ENCODE results near the gene DNAH14. TPM values are rescaled to one million over a fixed set of nuclear protein-coding genes. Genes with fewer than 3 reads are reported as not detected.
A peak's percentile ranks its signal among the peaks of the same experiment; 100 is the strongest.

The DNAH14 gene
- total and polyA plus RNA-seq, 2 of the 13 experiments (the other 11 are each of a cell fraction or from before 2014, with no cell fraction given) = 4.5 to 27.5 TPM

- H3K4me3 ChIP-seq (replicated peaks in 1 of 3; ENCODE audit: insufficient read depth in 1 of 3, low read depth in 2 of 3, low read length in 3 of 3) = no peak overlapping the region
- no peak overlapping the region for H3K4me2 ChIP-seq (ENCODE audit: low read depth, low read length)
- H3K9me3 ChIP-seq (ENCODE audit: low read length) = no peaks in the 10 kb centered on the region
- no peak overlapping the region for H3K27ac ChIP-seq (ENCODE audit: extremely low read length, insufficient read depth, low read length)
- FAIRE-seq = peak; percentile 95
- BruUV-seq (replicated peaks) = no TSS peak
- H4K20me1 ChIP-seq (ENCODE audit: insufficient read depth, low read length) = no peaks in the 10 kb centered on the region
- H3K4me1 ChIP-seq (ENCODE audit: insufficient read depth, low read length) = no peaks in the 10 kb centered on the region
- WGBS (ENCODE audit: low lambda C conversion rate) = 2% methylated on average over 4 of the region's 4 CpGs
- no peak overlapping the region for H2AFZ ChIP-seq (ENCODE audit: low read length)
- H3K27me3 ChIP-seq (ENCODE audit: control insufficient read depth in 1 of 2, insufficient read depth in 2 of 2, low read length in 2 of 2) = no peaks in the 10 kb centered on the region
- CTCF ChIA-PET (ENCODE audit: low intra/inter-chr PET ratio, low total read pairs) = interaction anchor here (1.5 to 2.3 kb wide), 3 partner anchors 123 to 657 kb away, joined by 3 to 8 read pairs (median 6); no protein-coding TSS in a partner anchor
- POLR2A ChIA-PET = no interaction called here
- in situ Hi-C loops (cut with HindIII; ENCODE audit: extremely low pct_ligation_motif_present, low pct_unique_long_range_greater_than_20kb) = loop anchor here (25.0 kb wide), 1 partner anchor 643 kb away; no protein-coding TSS in a partner anchor
- peak; percentile 96 for ATAC-seq
- no peaks in the 10 kb centered on the region for H3K79me2 ChIP-seq (ENCODE audit: insufficient read depth, low read length)
- H3K9ac ChIP-seq (ENCODE audit: insufficient read depth, low read depth, low read length) = no peak overlapping the region
- intact Hi-C loops (cut with micrococcal nuclease; ENCODE audit: unreplicated experiment) = loop anchor here (2.0 to 5.0 kb wide), 2 partner anchors 123 to 658 kb away; no protein-coding TSS in a partner anchor
- no peaks in the 10 kb centered on the region for H3K36me3 ChIP-seq (replicated peaks in 1 of 2; ENCODE audit: control insufficient read depth in 1 of 2, insufficient read depth in 2 of 2, low read length in 2 of 2)
- TF ChIP-seq THAP11 (CRISPR knock-in tag; IDR thresholded peaks at IDR 0.05) = no peak
- TF ChIP-seq TEAD3 (CRISPR knock-in tag; optimal IDR thresholded peaks at IDR 0.05; ENCODE audit: borderline replicate concordance) = peak; percentile 28
- peak; percentile 37 for TF ChIP-seq RAD21 (CRISPR knock-in tag; IDR thresholded peaks at IDR 0.05)
- TF ChIP-seq CTCF (CRISPR knock-in tag; IDR thresholded peaks at IDR 0.05) = peak; percentile 82
- TF ChIP-seq XRCC5 (optimal IDR thresholded peaks at IDR 0.05; ENCODE audit: low read length) = peak; percentile 29
- TF ChIP-seq SMC3 (IDR thresholded peaks at IDR 0.05; ENCODE audit: low read length) = peak; percentile 79
- TF ChIP-seq STAG1 (CRISPR knock-in tag; IDR thresholded peaks at IDR 0.05) = peak; percentile 71
- TF ChIP-seq ZNF652 (CRISPR knock-in tag; IDR thresholded peaks at IDR 0.05; ENCODE audit: borderline replicate concordance, low read depth) = 0 out of 2 replicates have a peak, but pooled peaks have one; percentile 31
- no peak for TF ChIP-seq ZNF468 (CRISPR knock-in tag; IDR thresholded peaks at IDR 0.05)
- no peak for TF ChIP-seq ZNF646 (CRISPR knock-in tag; IDR thresholded peaks at IDR 0.05)
- TF ChIP-seq GABPA (IDR thresholded peaks at IDR 0.05; ENCODE audit: low read depth, low read length) = no peak
- 0 out of 2 replicates have a peak, but pooled peaks have one; percentile 15 for TF ChIP-seq GABPA (CRISPR knock-in tag; IDR thresholded peaks at IDR 0.05; ENCODE audit: low read depth)
- DNase-seq (ENCODE audit: low spot score) = peak; percentile 54
These were observed 389.5 kb downstream of the DNAH14 start for GRCh38 chr1:225318706-225319575.
